Suprapubic skin (tissue), 4 donors: ENCODE data around the gene AKR1C2. TPM values are rescaled to one million over a fixed set of nuclear protein-coding genes. Genes with fewer than 3 reads are reported as not detected.
"Not testable (repeated sequence)": the region's sequence is repeated elsewhere in the genome, so short reads cannot be mapped to it uniquely, and the experiment has no call there.

Source experiments
- DNase-seq, 2 donors: peaks; one replicate each; pipeline ENCODE4 v3.0.0-alpha.2; 2019; ENCODE audit warnings: low spot score in 2 of 2
- H3K27ac ChIP-seq: fragments of 200-600 bp; sonication (generic); one replicate; pipeline ENCODE4 v1.5.1; 2019
- H3K27me3 ChIP-seq: fragments of 200-600 bp; sonication (generic); one replicate; pipeline ENCODE4 v1.5.1; 2019
- H3K36me3 ChIP-seq: fragments of 200-600 bp; sonication (generic); one replicate; pipeline ENCODE4 v1.5.1; 2019
- H3K4me1 ChIP-seq: fragments of 200-600 bp; sonication (generic); one replicate; pipeline ENCODE4 v1.5.1; 2019
- H3K4me3 ChIP-seq: fragments of 200-600 bp; sonication (generic); one replicate; pipeline ENCODE4 v1.5.1; 2019; ENCODE audit warnings: mild to moderate bottlenecking
- H3K9me3 ChIP-seq: fragments of 200-600 bp; sonication (generic); one replicate; pipeline ENCODE4 v1.5.1; 2019
- CTCF ChIP-seq, 2 donors: fragments of 200-600 bp in 1 of 2; fragments of 450-650 bp in 1 of 2; sonication (generic) in 1 of 2; IDR thresholded peaks; one replicate each; pipeline ENCODE4 v1.5.1; 2016 to 2019; ENCODE audit warnings: antibody characterized with exemption in 2 of 2, mild to moderate bottlenecking in 1 of 2, moderate library complexity in 1 of 2
- EP300 ChIP-seq: sonication (generic); formaldehyde crosslinking; IDR thresholded peaks from one replicate; pipeline ENCODE4 v1.6.1; 2017; ENCODE audit warnings: antibody characterized with exemption
- POLR2A ChIP-seq, 2 donors: fragments of 450-650 bp; IDR thresholded peaks; one replicate each; pipeline ENCODE4 v1.6.1; 2017; ENCODE audit warnings: antibody characterized with exemption in 2 of 2, mild to moderate bottlenecking in 2 of 2, moderate library complexity in 2 of 2
- POLR2AphosphoS5 ChIP-seq, 3 donors: sonication (generic); formaldehyde crosslinking; IDR thresholded peaks; one replicate each; pipeline ENCODE4 v1.6.1; 2017; ENCODE audit warnings: antibody characterized with exemption in 3 of 3
- WGBS: methylation state at CpG from one replicate; pipeline ENCODE4 v1.1.5; 2018; 5-methylcytosine and 5-hydroxymethylcytosine counted together
- total RNA-seq, 4 donors: library from RNA; depleted of rRNA; stranded (reverse); fragments of >200 nt; gene quantifications; one replicate each; pipeline ENCODE4 v1.1.0, GENCODE V29; 2016

The AKR1C2 gene
- total RNA-seq, 4 donors from 2014 or later = 7.2 to 29.7 (median 23.4) TPM

GRCh38 chr10:5038101-5038500 is 34.4 kb upstream of the AKR1C2 start:
- Histone ChIP-seq H3K36me3 (no peaks in the 10 kb centered on the region), H3K9me3 (no peaks in the 10 kb centered on the region), H3K27me3 (no peaks in the 10 kb centered on the region), H3K27ac (no peak overlapping the region), H3K4me3 (no peak overlapping the region), H3K4me1 (peaks cover 19% of the 10 kb centered on the region)
- TF ChIP-seq CTCF (IDR thresholded peaks at IDR 0.05) (no peak), POLR2A (IDR thresholded peaks at IDR 0.05) (no peak), EP300 (no peak), POLR2AphosphoS5 (IDR thresholded peaks at IDR 0.05) (no peak)
- 66% methylated on average over 2 of the region's 2 CpGs for WGBS
- DNase-seq = no peak

- Histone ChIP-seq H3K4me3 (no peak overlapping the region), H3K27me3 (no peaks in the 10 kb centered on the region), H3K9me3 (peaks cover 4% of the 10 kb centered on the region), H3K27ac (no peak overlapping the region), H3K36me3 (no peaks in the 10 kb centered on the region), H3K4me1 (peaks cover 7% of the 10 kb centered on the region)
- no peak for DNase-seq
- 61% methylated on average over 2 of the region's 2 CpGs for WGBS
- TF ChIP-seq EP300 (no peak), CTCF (IDR thresholded peaks at IDR 0.05) (no peak), POLR2A (IDR thresholded peaks at IDR 0.05) (no peak), POLR2AphosphoS5 (IDR thresholded peaks at IDR 0.05) (no peak)
Observed at GRCh38 chr10:5036511-5036910, 32.9 kb upstream of the AKR1C2 start.

GRCh38 chr10:5035356-5035755 is 31.7 kb upstream of the AKR1C2 start:
- Histone ChIP-seq H3K4me1 (no peaks in the 10 kb centered on the region), H3K27ac (no peak overlapping the region)
- WGBS = 95% methylated on average over 10 of the region's 10 CpGs

GRCh38 chr10:5034588-5034987 is 30.9 kb upstream of the AKR1C2 start:
- Histone ChIP-seq H3K4me1 (no peaks in the 10 kb centered on the region), H3K36me3 (no peaks in the 10 kb centered on the region), H3K9me3 (peaks cover 4% of the 10 kb centered on the region), H3K27ac (no peak overlapping the region), H3K27me3 (no peaks in the 10 kb centered on the region), H3K4me3 (no peak overlapping the region)
- DNase-seq = no peak
- TF ChIP-seq POLR2A (IDR thresholded peaks at IDR 0.05) (no peak), CTCF (IDR thresholded peaks at IDR 0.05) (no peak), EP300 (no peak), POLR2AphosphoS5 (IDR thresholded peaks at IDR 0.05) (no peak)

More at GRCh38 chr10:5035356-5035755, 31.7 kb upstream of the AKR1C2 start:
- Histone ChIP-seq H3K4me3 (no peak overlapping the region), H3K9me3 (peaks cover 4% of the 10 kb centered on the region), H3K36me3 (no peaks in the 10 kb centered on the region), H3K27me3 (no peaks in the 10 kb centered on the region)
- TF ChIP-seq EP300 (no peak), CTCF (IDR thresholded peaks at IDR 0.05) (no peak), POLR2A (IDR thresholded peaks at IDR 0.05) (no peak), POLR2AphosphoS5 (IDR thresholded peaks at IDR 0.05) (no peak)
- no peak for DNase-seq

GRCh38 chr10:5033061-5033778 is 29.6 kb upstream of the AKR1C2 start:
- WGBS = 46% methylated on average over 2 of the region's 2 CpGs
- Histone ChIP-seq H3K9me3 (peaks cover 4% of the 10 kb centered on the region), H3K4me3 (no peak overlapping the region), H3K4me1 (no peaks in the 10 kb centered on the region), H3K27me3 (no peaks in the 10 kb centered on the region), H3K27ac (no peak overlapping the region), H3K36me3 (no peaks in the 10 kb centered on the region)
- TF ChIP-seq POLR2A (IDR thresholded peaks at IDR 0.05) (no peak), EP300 (no peak), CTCF (IDR thresholded peaks at IDR 0.05) (no peak), POLR2AphosphoS5 (IDR thresholded peaks at IDR 0.05) (no peak)
- no peak for DNase-seq

GRCh38 chr10:5032444-5032843 is 28.8 kb upstream of the AKR1C2 start:
- H3K9me3 ChIP-seq, H3K4me1 ChIP-seq, DNase-seq, H3K27me3 ChIP-seq, H3K4me3 ChIP-seq, H3K27ac ChIP-seq, H3K36me3 ChIP-seq: not testable (repeated sequence)
- no CpG with 5 or more reads among the region's 22 CpGs for WGBS

- H3K27ac ChIP-seq, H3K9me3 ChIP-seq, H3K4me3 ChIP-seq, H3K27me3 ChIP-seq, H3K4me1 ChIP-seq, DNase-seq, H3K36me3 ChIP-seq: not testable (repeated sequence)
- WGBS = 80% methylated on average over 4 of the region's 4 CpGs
Observed at GRCh38 chr10:5031588-5031987, 27.9 kb upstream of the AKR1C2 start.
